ENCODE results near the gene DOCK3. TPM values are rescaled to one million over a fixed set of nuclear protein-coding genes. Genes with fewer than 3 reads are reported as not detected.
"Not testable (repeated sequence)": the region's sequence is repeated elsewhere in the genome, so short reads cannot be mapped to it uniquely, and the experiment has no call there.

Gene DOCK3
- total RNA-seq, 1 donor from 2014 or later: 1.3 TPM

GRCh38 chr3:50675179-50676030 is 678 bp downstream of the DOCK3 start:
- no peak for DNase-seq (ENCODE audit: low read depth)

DNA sequence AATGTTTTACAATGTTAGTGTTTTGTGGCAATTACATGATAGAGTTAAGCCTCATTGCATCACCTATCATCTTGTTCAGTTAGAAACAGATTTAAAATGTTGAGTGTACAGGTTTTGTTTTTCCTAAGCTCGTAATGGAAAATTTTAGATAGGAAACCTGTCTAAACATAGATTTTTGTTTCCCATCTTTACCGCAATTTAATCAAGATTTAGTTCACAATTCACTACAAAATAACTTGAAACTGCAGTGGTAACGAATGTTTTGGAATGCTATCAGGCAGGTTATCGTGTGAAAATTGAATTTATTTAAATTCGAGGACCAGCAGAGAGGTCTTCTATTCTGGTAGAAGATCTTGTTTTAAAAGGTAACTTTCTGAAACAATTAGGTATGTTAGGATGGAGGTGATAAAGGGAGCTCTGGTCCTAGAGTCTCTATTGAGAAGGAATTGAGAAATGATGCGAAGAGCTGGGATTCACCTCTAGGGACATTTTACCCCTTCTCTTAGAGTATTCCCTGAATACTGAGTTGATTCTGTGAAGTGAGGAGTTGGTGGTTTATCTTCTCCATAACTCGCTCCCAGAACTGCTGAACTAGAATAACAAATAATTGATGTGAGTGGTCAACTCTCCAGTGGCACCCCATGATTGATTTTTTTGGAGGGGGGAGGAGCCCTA is 1.4 kb downstream of the DOCK3 start:
- no peak for DNase-seq (ENCODE audit: low read depth)

- DNase-seq (ENCODE audit: low read depth): peak; percentile 51
Measured at GRCh38 chr3:50687127-50687751, 12.5 kb downstream of the DOCK3 start.

DNA sequence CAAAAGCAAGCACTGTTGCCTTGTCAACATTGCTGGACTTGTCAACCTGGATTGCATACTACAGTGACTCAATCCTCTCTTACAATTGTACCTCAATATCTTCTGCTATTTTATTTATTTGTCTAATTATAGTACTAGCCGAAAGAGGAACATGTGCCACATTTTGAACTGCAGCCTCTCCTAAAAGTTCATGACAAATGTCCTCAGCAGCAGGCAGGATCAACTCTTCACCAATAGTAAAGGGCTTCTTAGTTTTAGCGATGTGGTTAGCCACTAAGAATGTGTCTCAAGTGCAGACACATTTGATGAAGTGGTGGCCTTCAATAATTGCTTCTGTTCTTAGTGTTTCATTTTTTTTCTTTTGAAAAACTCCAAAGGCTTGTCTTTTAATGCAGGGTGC is 13.2 kb downstream of the DOCK3 start:
- DNase-seq (ENCODE audit: low read depth): peak; percentile 65

GRCh38 chr3:50688602-50689001 is 13.9 kb downstream of the DOCK3 start:
- not testable (repeated sequence) for DNase-seq (ENCODE audit: low read depth)

DNA sequence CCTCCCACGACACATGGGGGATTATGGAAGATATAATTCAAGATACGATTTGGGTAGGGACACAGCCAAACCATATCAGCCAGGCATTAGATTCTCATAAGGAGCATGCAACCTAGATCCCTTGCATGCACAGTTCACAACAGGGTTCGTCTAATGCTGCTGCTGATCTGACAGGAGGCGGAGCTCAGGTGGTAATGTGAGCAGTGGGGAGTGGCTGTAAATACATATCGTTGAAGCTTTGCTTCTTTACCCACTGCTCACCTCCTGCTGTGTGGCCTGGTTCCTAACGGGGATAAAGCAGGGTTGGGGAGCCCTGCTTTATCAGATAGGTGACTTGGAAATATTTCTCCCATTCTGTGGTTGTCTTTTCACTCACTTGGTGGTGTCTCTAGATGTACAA is 14.8 kb downstream of the DOCK3 start:
- no peak for DNase-seq (ENCODE audit: low read depth)

GRCh38 chr3:50695031-50695430 is 20.3 kb downstream of the DOCK3 start:
- DNase-seq (ENCODE audit: low read depth): no peak

DNA sequence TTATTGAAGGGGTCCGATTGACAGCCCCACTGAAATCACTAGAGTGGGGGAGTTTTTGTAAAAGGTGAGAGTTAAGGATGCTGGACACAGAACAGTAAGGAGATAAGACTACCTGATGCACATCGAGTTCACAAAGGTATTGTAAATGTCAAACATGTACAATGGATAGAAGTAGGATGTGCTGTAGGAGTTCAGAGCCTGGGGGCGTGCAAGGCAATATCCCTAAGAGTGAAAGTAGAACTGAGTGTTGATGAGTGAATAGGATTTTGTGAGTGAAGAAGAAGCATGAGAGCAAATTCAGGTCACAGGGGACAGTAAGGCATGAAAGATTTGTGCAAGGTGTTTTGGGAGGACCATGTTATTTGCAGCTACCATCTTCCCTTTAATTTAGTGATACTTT is 21.5 kb downstream of the DOCK3 start:
- DNase-seq (ENCODE audit: low read depth): no peak

DNA sequence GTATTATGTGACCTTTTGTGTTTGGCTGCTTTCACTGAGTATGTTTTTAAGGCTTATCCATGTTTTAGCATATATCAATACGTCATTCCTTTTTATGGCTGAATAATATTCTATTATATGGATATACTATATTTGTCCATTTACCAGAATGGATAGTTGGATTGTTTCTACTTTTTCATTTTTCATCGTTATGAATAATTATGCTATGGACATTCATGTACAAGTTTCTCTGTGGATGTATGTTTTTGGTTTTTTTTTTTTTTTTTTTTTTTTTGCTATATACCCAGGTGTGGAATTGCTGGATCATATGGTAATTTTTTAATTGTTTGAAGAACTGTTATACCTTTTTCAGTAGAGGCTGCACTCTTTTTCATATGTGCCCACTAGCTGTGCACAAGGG is 23.5 kb downstream of the DOCK3 start:
- DNase-seq (ENCODE audit: low read depth): no peak

DNA sequence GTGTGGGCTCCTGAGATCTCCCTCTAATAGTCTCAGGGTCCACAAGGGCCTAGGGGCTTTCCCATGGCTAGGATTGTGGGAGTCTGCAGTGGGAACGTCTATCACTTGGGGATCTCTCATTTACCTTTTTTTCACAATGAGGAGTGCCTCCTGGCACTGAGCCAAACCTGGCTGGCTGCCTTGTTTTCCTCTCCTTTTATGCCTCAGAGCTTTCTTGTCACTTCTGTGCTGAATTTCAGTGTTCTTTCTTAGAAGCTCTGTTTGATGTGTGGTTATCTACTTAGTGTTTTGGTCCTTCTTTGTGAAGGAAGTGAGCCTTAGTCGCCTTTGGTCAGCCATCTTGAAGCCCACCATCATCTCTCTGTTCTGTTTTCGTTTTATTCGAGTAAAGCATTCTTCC is 33.9 kb downstream of the DOCK3 start:
- no peak for DNase-seq (ENCODE audit: low read depth)

- no peak for DNase-seq (ENCODE audit: low read depth)
Measured at GRCh38 chr3:50714946-50715345, 40.2 kb downstream of the DOCK3 start.

DNA sequence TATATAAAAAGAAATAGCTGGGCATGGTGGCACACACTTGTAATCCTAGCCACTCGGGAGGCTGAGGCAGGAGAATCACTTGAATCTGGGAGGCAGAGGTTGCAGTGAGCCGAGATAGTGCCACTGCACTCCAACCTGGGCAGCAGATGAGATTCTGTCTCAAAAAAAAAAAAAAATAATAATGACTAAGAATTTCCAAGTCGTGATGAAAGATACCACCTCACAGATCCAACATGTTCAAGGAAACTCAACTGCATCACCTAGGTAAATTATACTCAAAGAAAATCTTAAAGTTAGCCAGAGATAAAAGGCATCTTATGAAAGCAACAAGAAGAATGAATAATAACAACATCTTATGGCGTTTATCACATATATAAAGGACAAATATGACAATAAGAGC is 50.1 kb downstream of the DOCK3 start:
- DNase-seq (ENCODE audit: low read depth): no peak

DNA sequence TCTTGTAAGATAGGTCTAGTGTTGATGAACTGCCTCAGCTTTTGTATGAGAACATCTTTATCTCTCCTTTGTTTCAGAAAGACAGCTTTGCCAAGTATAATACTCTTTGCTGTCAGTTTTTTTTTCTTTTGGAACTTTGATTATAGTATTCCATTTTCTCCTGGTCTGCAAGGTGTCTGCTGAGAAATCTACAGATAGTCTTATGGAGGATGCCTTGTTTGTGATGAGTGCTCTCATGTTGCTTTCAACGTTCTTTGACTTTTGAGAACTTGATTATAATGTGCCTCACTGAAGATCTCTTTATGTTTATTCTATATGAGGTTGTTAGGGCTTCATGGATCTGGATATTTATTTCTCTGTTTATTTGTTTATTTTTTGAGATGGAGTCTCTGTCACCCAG is 60.3 kb downstream of the DOCK3 start:
- no peak for DNase-seq (ENCODE audit: low read depth)

GRCh38 chr3:50737193-50737905 is 62.6 kb downstream of the DOCK3 start:
- no peak for DNase-seq (ENCODE audit: low read depth)

DNA sequence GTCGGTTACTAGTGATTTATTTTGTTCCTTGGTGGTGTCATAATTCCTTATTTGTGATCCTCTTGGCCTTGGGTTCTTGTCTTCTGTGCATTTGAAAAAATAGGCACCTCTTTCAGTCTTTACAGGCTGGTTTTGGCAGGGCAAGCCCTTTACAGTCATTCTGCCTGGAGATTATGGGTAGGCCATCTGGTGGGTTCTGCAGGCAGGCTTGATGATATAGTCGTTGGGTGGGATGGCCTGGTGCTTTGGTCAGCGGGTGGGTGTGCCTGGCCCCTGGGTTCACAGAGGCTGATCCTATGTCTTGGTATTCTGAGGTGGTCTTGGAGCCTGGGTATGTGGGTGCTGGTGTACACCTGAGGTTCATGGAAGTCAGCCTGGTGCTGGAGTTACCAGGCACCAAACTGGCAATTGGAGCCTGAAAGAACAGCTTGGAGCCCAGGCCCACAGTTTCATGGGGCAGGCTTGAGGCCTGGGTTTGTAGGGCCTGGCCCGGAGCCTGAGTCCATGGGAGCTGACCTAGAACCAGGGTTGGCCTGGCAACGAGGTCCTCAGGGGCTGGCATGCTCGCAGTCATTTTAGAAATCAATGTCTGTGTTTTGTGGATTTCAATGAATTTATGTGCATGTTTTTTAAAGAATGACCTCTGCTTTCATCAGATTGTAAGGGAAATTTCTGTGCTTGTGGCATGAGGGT is 63.3 kb downstream of the DOCK3 start:
- no peak for DNase-seq (ENCODE audit: low read depth)

DNA sequence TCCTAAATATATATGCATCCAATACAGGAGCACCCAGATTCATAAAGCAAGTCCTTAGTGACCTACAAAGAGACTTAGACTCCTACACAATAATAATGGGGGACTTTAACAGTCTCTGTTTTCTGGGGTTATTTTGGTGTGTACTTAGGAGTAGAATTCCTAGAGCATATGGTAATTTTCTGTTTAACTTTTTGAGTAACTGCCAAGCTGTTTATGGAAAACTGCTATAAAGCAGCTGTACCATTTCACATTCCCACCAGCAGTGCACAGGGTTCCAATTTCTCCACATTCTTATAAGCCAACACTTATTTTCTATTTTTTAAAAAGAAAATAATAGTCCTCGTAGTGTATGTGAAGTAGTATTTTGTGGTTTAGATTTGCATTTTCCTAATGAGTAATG is 68.9 kb downstream of the DOCK3 start:
- no peak for DNase-seq (ENCODE audit: low read depth)

DNA sequence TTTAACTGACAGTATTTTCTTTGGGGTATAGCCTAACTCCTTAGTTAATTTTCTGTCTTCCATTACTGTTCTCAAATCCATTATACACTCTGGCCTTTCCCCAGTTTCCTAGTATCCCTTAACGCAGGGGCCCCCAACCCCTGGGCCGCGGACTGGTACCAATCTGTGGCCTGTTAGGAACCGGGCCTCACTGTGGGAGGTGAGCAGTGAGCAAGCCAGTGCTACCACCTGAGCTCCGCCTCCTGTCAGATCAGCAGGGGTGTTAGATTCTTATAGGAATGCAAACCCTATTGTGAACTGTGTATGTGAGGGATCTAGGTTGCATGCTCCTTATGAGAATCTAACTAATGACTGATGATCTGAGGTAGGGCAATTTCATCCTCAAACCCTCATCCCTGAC is 75.1 kb downstream of the DOCK3 start:
- DNase-seq (ENCODE audit: low read depth): no peak

DNA sequence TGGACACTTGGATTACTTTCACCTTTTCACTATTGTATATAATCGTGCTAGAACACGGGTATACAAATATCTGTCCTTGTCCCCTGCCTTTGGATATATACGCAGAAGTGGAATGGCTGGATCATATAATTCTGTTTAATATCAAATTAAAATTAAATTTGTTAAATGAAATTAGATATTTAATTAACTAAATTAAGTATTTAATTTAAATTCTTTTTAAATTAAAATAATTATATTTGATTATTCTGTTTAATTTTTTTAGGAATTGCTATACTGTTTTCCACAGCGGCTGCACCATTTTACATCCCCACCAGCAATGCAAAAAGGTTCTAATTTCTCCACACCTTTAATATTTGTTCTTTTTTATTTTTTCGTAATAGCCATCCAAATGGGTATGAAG is 84.3 kb downstream of the DOCK3 start:
- no peak for DNase-seq (ENCODE audit: low read depth)

DNA sequence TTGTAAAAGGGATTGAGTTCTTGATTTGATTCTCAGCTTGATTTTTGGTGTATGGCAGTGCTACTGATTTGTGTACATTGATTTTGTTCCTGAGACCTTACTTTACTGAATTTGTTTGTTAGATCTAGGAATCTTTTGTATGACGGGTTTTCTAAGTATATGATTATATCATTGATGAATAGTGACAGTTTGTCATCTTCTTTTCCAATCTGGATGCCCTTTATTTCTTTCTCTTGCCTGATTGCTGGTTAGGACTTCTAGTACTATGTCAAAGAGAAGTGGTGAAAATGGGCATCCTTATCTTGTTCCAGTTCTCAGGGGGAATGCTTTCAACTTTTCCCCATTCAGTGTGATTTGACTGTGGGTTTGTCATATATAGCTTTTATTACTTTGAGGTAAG is 103.0 kb downstream of the DOCK3 start:
- no peak for DNase-seq (ENCODE audit: low read depth)

- DNase-seq (ENCODE audit: low read depth): not testable (repeated sequence)
Measured at GRCh38 chr3:50781766-50782165, 107.0 kb downstream of the DOCK3 start.

DNA sequence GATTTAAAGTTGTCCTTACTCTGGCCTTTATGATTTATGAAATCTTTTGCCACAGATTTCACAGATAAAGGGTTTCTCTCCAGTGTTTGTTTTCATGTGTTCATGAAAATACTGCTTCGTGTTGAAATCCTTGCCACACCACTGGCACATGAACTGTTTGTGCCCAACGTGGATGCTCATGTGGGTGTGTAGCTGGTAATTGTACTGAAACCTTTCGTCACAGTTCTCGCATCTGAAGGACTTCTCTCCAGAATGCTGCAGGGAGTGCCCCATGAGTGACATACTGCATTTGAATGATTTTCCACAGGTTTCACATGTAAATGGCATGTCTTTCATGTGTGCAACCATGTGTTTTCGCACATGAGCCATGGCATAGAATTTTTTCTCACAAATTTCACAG is 111.9 kb downstream of the DOCK3 start:
- DNase-seq (ENCODE audit: low read depth): no peak
